IPS-18a (cell line): Measurements from ENCODE around the gene TTC28.
"Not testable (repeated sequence)": the region's sequence is repeated elsewhere in the genome, so short reads cannot be mapped to it uniquely, and the experiment has no call there.

Experiments
- H3K27ac ChIP-seq: one replicate; pipeline ENCODE4 v1.5.1; 2013; ENCODE audit warnings: low read length
- H3K27me3 ChIP-seq: one replicate; pipeline ENCODE4 v1.6.1; 2013; ENCODE audit warnings: mild to moderate bottlenecking, low read length; ENCODE audit not compliant: control insufficient read depth, insufficient read depth
- H3K36me3 ChIP-seq: one replicate; pipeline ENCODE4 v1.6.1; 2013; ENCODE audit warnings: low read depth, low read length; ENCODE audit not compliant: control insufficient read depth
- H3K4me1 ChIP-seq: one replicate; pipeline ENCODE4 v1.6.1; 2013; ENCODE audit warnings: low read depth, low read length; ENCODE audit not compliant: control insufficient read depth
- H3K4me3 ChIP-seq: one replicate; pipeline ENCODE4 v1.5.1; 2013; ENCODE audit warnings: low read length
- H3K9ac ChIP-seq: one replicate; pipeline ENCODE4 v1.6.1; 2013; ENCODE audit warnings: mild to moderate bottlenecking, low read length, moderate library complexity
- H3K9me3 ChIP-seq: one replicate; pipeline ENCODE4 v1.6.1; 2013; ENCODE audit warnings: low read depth, low read length; ENCODE audit not compliant: control insufficient read depth

Gene TTC28

GRCh38 chr22:28395520-28395919 is 284.1 kb downstream of the TTC28 start:
- Histone ChIP-seq H3K9ac (no peak overlapping the region), H3K9me3 (peaks cover 3% of the 10 kb centered on the region), H3K4me3 (no peak overlapping the region), H3K27me3 (no peaks in the 10 kb centered on the region), H3K27ac (no peak overlapping the region), H3K36me3 (no peaks in the 10 kb centered on the region), H3K4me1 (no peaks in the 10 kb centered on the region)

DNA sequence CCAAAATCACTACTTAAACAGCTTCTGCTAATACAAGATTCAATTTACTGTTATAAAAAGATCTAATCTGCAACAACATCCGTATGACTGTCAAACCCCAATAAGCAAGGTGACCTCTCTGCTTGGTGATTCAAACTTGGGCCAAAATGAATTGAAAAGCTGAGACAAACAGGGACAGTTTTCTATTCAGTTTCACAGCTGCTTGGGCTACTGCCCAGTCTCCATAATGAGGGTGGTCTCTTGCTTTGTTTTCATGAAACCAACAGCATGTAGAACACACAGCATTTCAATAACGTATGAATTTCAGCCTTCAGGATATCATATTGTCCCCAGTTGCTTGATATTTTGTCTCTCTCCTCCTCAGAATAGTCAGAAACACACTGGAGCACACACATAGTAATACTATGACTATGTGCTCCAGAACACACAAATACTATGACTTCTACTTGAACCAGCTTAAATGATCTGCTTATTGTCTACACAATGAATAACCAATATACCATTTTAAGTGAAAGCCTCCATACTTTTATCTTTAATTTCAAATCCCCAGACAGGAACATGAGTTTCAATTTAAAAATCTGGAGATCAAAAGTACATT is 285.0 kb downstream of the TTC28 start:
- Histone ChIP-seq H3K9ac (no peak overlapping the region), H3K27me3 (no peaks in the 10 kb centered on the region), H3K4me1 (no peaks in the 10 kb centered on the region), H3K9me3 (peaks cover 3% of the 10 kb centered on the region), H3K27ac (no peak overlapping the region), H3K36me3 (no peaks in the 10 kb centered on the region), H3K4me3 (no peak overlapping the region)

- H3K4me3 ChIP-seq, result no peak overlapping the region
- no peak overlapping the region for H3K27ac ChIP-seq
- no peaks in the 10 kb centered on the region for H3K36me3 ChIP-seq
- H3K9ac ChIP-seq, result no peak overlapping the region
- no peaks in the 10 kb centered on the region for H3K27me3 ChIP-seq
- H3K4me1 ChIP-seq, result peaks cover 14% of the 10 kb centered on the region
- no peaks in the 10 kb centered on the region for H3K9me3 ChIP-seq
Observed at GRCh38 chr22:28381429-28382167, 298.0 kb downstream of the TTC28 start.

DNA sequence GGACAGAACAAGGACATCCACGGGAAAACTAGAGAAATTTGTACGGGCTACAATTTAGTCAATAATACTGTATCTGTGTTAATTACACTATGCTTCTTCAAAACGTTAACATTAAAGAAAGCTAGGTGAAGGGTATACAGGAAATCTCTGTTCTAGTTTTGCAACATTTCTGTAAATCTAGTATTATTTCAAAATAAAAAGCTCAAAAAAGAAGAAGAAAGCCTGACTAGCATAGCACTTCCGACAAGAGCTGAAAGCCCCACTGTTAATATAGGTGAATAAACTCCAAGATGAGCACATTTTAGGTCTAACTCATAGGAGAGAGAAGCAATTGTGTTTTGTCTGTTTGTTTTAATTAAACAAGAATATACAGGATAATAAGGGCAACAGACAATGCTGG is 299.7 kb downstream of the TTC28 start:
- Histone ChIP-seq H3K36me3 (no peaks in the 10 kb centered on the region), H3K27me3 (no peaks in the 10 kb centered on the region), H3K4me3 (no peak overlapping the region), H3K9ac (no peak overlapping the region), H3K27ac (no peak overlapping the region), H3K9me3 (no peaks in the 10 kb centered on the region), H3K4me1 (peaks cover 14% of the 10 kb centered on the region)

DNA sequence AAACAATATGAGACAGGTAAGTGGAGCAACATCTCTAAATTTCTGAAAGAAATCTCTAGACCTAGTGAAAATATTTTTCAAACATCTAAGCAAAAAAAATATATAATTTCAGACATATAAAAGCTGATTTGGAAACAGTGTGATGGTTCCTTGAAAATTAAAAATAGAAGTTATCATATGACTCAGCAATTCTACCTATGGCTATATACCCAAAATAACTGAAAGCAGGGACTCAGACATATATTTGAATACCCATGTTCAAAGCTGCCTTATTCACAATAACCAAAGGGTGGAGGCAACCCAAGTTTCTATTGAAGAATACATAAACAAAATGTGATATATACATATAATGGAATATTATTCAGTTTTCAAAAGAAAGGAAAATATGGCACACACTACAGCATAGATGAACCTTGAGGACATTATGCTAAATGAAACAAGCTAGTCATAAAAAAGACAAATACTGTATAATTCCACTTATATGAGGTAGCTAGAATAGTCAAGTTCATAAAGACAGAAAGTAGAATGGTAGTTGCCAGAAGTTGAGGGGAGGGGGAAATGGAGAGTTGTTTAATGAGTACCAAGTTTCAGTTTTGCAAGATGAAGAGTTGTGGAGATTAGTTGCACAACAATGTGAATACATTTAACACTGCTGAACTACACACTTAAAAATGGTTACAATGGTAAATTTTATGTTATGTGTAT is 300.4 kb downstream of the TTC28 start:
- Histone ChIP-seq H3K27ac (no peak overlapping the region), H3K9me3 (no peaks in the 10 kb centered on the region), H3K9ac (no peak overlapping the region), H3K4me3 (no peak overlapping the region), H3K4me1 (peaks cover 14% of the 10 kb centered on the region), H3K27me3 (no peaks in the 10 kb centered on the region), H3K36me3 (no peaks in the 10 kb centered on the region)

GRCh38 chr22:28375761-28376534 is 303.7 kb downstream of the TTC28 start:
- Histone ChIP-seq H3K27ac (no peak overlapping the region), H3K4me3 (no peak overlapping the region), H3K27me3 (no peaks in the 10 kb centered on the region), H3K4me1 (peaks cover 7% of the 10 kb centered on the region), H3K9ac (no peak overlapping the region), H3K36me3 (no peaks in the 10 kb centered on the region), H3K9me3 (no peaks in the 10 kb centered on the region)

DNA sequence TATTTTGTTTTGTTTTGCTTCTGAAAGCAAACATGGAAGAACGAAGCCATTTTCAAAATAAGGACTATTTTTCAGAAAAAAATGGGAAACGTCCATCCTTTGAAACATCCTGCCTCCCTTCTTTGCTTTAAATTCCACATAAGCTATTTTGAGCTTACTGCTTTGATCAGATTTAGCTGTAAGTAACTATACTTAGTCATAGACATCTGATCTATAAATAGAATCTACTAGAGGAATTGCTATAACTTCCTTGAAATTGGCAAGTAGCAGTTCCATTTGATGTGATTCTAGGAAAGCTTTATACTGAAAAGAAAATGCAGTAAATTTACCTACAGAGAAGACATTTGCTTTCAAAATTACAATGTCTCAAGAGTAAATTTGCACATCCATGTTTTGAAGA is 305.8 kb downstream of the TTC28 start:
- no peaks in the 10 kb centered on the region for H3K36me3 ChIP-seq
- H3K4me3 ChIP-seq, result no peak overlapping the region
- no peak overlapping the region for H3K27ac ChIP-seq
- H3K4me1 ChIP-seq, result no peaks in the 10 kb centered on the region
- no peaks in the 10 kb centered on the region for H3K9me3 ChIP-seq
- no peak overlapping the region for H3K9ac ChIP-seq
- no peaks in the 10 kb centered on the region for H3K27me3 ChIP-seq

- Histone ChIP-seq H3K9me3 (no peaks in the 10 kb centered on the region), H3K4me3 (no peak overlapping the region), H3K9ac (no peak overlapping the region), H3K36me3 (no peaks in the 10 kb centered on the region), H3K27me3 (no peaks in the 10 kb centered on the region), H3K4me1 (no peaks in the 10 kb centered on the region), H3K27ac (no peak overlapping the region)
Observed at GRCh38 chr22:28369854-28370253, 309.8 kb downstream of the TTC28 start.

GRCh38 chr22:28366856-28367255 is 312.8 kb downstream of the TTC28 start:
- Histone ChIP-seq H3K9ac (no peak overlapping the region), H3K27me3 (no peaks in the 10 kb centered on the region), H3K4me3 (no peak overlapping the region), H3K9me3 (peaks cover 9% of the 10 kb centered on the region), H3K27ac (no peak overlapping the region), H3K4me1 (no peaks in the 10 kb centered on the region), H3K36me3 (no peaks in the 10 kb centered on the region)

DNA sequence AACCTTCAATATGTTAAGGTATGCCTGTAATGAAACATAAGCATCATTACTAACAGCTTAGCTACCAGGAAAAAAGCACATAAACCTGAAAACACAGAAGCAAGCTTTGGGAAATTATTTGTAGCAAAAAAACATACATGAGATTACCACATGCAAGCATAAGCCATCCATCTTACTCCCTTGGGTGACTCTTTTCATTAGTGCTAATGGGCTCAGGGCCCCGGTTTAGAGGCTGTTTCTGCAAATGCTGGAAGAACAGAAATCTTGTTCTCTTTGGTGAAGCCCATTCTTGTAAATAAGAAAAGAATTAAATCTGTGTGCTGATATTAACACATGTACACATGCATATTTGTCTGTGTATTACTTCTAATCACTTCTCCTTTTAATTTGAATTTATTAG is 314.3 kb downstream of the TTC28 start:
- no peaks in the 10 kb centered on the region for H3K4me1 ChIP-seq
- H3K4me3 ChIP-seq, result no peak overlapping the region
- no peak overlapping the region for H3K27ac ChIP-seq
- H3K27me3 ChIP-seq, result no peaks in the 10 kb centered on the region
- H3K9ac ChIP-seq, result no peak overlapping the region
- H3K9me3 ChIP-seq, result peaks cover 9% of the 10 kb centered on the region
- H3K36me3 ChIP-seq, result no peaks in the 10 kb centered on the region

DNA sequence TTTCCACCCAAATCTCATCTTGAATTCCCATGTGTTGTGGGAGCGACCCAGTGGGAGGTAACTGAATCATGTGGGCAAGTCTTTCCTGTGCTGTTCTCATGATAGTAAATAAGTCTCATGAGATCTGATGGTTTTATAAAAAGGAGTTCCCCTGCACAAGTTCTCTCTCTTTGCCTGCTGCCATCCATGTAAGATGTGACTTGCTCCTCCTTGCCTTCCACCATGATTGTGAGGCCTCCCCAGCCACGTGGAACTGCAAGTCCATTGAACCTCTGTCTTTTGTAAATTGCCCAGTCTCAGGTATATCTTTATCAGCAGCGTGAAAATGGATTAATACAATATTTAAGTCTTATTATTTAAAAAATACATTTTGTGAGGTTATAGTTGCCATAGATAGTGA is 315.5 kb downstream of the TTC28 start:
- H3K4me1 ChIP-seq, result not testable (repeated sequence)

More for the DNA sequence above, 315.5 kb downstream of the TTC28 start:
- H3K27me3 ChIP-seq, H3K27ac ChIP-seq, H3K9me3 ChIP-seq, H3K4me3 ChIP-seq, H3K36me3 ChIP-seq, H3K9ac ChIP-seq: not testable (repeated sequence)
